SH-SY5Y (cell line): Measurements from ENCODE around the gene SCD5.

Experiments used
- GATA2 ChIP-seq: IDR thresholded peaks from 2 replicates; pipeline ENCODE4 v1.6.1; 2011; ENCODE audit warnings: mild to moderate bottlenecking, low read depth, low read length
- GATA3 ChIP-seq: IDR thresholded peaks from 2 replicates; pipeline ENCODE4 v1.6.1; 2011; ENCODE audit warnings: low read depth, mild to moderate bottlenecking, low read length, moderate library complexity

DNA sequence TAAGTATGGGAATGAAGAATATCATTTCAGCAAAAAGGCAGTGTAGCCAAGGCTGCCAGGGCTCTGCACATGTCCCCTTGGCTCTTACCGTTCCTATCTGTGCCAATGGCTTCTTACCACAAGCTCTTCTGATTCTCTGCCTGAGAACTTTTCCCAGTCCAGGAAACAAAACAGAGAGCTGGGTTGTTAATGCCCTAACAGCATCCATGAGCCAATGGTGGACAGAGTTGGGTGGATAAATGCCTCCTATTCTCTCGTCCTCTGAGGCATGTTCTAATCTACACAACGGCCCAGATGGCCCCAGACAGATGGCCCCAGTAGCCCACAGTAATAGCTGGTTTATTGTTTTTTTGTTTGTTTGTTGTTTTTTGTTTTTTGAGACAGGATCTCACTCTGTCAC, 28.0 kb downstream of the SCD5 start:
- TF ChIP-seq GATA3 = no peak
- no peak for TF ChIP-seq GATA2
